Measurements from ENCODE around the gene ACSL4. TPM values are rescaled to one million over a fixed set of nuclear protein-coding genes. Genes with fewer than 3 reads are reported as not detected.
"Not testable (repeated sequence)": the region's sequence is repeated elsewhere in the genome, so short reads cannot be mapped to it uniquely, and the experiment has no call there.

ACSL4 gene
- total RNA-seq, 2 donors from 2014 or later = 27.5 to 117 TPM

- no peak overlapping the region for H3K27ac ChIP-seq
- H3K36me3 ChIP-seq = no peaks in the 10 kb centered on the region
- H3K27me3 ChIP-seq (replicated peaks; ENCODE audit: insufficient read depth) = no peaks in the 10 kb centered on the region
- H3K9me3 ChIP-seq = no peaks in the 10 kb centered on the region
- H3K4me3 ChIP-seq = no peak overlapping the region
- ATAC-seq (ENCODE audit: insufficient number of reproducible peaks, low FRiP score, low read depth) = no peak
- TF ChIP-seq CTCF (IDR thresholded peaks at IDR 0.05) = no peak
- DNase-seq (ENCODE audit: low spot score) = no peak
- H3K4me1 ChIP-seq (ENCODE audit: control insufficient read depth in 1 of 2, low read depth in 2 of 2) = no peaks in the 10 kb centered on the region
Measured at GRCh38 chrX:109654516-109655109, 78.4 kb downstream of the ACSL4 start.

GRCh38 chrX:109644671-109645070, 88.4 kb downstream of the ACSL4 start:
- H3K27me3 ChIP-seq (replicated peaks; ENCODE audit: insufficient read depth); H3K4me3 ChIP-seq; H3K27ac ChIP-seq; H3K9me3 ChIP-seq; DNase-seq (ENCODE audit: low spot score); H3K4me1 ChIP-seq (ENCODE audit: control insufficient read depth in 1 of 2, low read depth in 2 of 2); ATAC-seq (ENCODE audit: insufficient number of reproducible peaks, low FRiP score, low read depth); H3K36me3 ChIP-seq: not testable (repeated sequence)

GRCh38 chrX:109643687-109644086, 89.4 kb downstream of the ACSL4 start:
- H3K4me3 ChIP-seq = no peak overlapping the region
- ATAC-seq (ENCODE audit: insufficient number of reproducible peaks, low FRiP score, low read depth) = no peak
- DNase-seq (ENCODE audit: low spot score) = no peak
- TF ChIP-seq CTCF (IDR thresholded peaks at IDR 0.05) = no peak
- no peaks in the 10 kb centered on the region for H3K27me3 ChIP-seq (replicated peaks; ENCODE audit: insufficient read depth)
- H3K36me3 ChIP-seq = no peaks in the 10 kb centered on the region
- no peaks in the 10 kb centered on the region for H3K4me1 ChIP-seq (ENCODE audit: control insufficient read depth in 1 of 2, low read depth in 2 of 2)
- no peak overlapping the region for H3K27ac ChIP-seq
- H3K9me3 ChIP-seq = no peaks in the 10 kb centered on the region

- Histone ChIP-seq H3K4me3 (no peak overlapping the region), H3K27me3 (replicated peaks; ENCODE audit: insufficient read depth) (no peaks in the 10 kb centered on the region), H3K9me3 (no peaks in the 10 kb centered on the region), H3K27ac (no peak overlapping the region), H3K4me1 (ENCODE audit: control insufficient read depth in 1 of 2, low read depth in 2 of 2) (no peaks in the 10 kb centered on the region), H3K36me3 (no peaks in the 10 kb centered on the region)
- TF ChIP-seq CTCF (IDR thresholded peaks at IDR 0.05) = no peak
- ATAC-seq (ENCODE audit: insufficient number of reproducible peaks, low FRiP score, low read depth) = no peak
- no peak for DNase-seq (ENCODE audit: low spot score)
Measured at GRCh38 chrX:109638158-109638557, 94.9 kb downstream of the ACSL4 start.

- H3K4me1 ChIP-seq (ENCODE audit: control insufficient read depth in 1 of 2, low read depth in 2 of 2); H3K27ac ChIP-seq; H3K4me3 ChIP-seq; ATAC-seq (ENCODE audit: insufficient number of reproducible peaks, low FRiP score, low read depth); H3K27me3 ChIP-seq (replicated peaks; ENCODE audit: insufficient read depth); H3K36me3 ChIP-seq; DNase-seq (ENCODE audit: low spot score); H3K9me3 ChIP-seq: not testable (repeated sequence)
Measured at GRCh38 chrX:109637477-109637876, 95.6 kb downstream of the ACSL4 start.

DNA sequence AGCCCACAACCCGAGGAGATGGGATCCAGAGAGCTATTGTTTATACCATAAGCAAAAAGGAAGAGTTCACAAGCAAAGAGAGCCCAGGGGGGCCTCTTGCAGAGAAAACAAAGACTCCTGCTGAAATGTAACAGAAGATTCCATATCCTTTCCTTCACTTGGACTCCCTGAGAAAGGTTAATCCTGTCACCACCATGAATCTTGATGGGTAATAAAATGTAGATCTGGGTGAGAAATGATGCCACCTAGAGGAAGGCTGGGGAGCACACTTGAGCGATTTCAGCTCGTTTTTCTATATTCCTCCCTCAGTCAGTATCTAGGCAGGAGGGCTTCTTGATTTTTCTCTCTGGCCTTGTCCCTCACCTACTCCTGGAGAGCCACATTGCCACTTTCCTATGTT, 97.9 kb downstream of the ACSL4 start:
- Histone ChIP-seq H3K27ac (no peak overlapping the region), H3K9me3 (no peaks in the 10 kb centered on the region), H3K27me3 (replicated peaks; ENCODE audit: insufficient read depth) (no peaks in the 10 kb centered on the region), H3K4me3 (no peak overlapping the region), H3K4me1 (ENCODE audit: control insufficient read depth in 1 of 2, low read depth in 2 of 2) (no peaks in the 10 kb centered on the region), H3K36me3 (no peaks in the 10 kb centered on the region)
- no peak for TF ChIP-seq CTCF (IDR thresholded peaks at IDR 0.05)
- no peak for DNase-seq (ENCODE audit: low spot score)
- ATAC-seq (ENCODE audit: insufficient number of reproducible peaks, low FRiP score, low read depth) = no peak
